Activated CD4-positive, alpha-beta T cell treated with anti-CD3 and anti-CD28 coated beads for 36 hours (primary cell): Measurements from ENCODE around the gene MXI1. TPM values are rescaled to one million over a fixed set of nuclear protein-coding genes. Genes with fewer than 3 reads are reported as not detected.

Source experiments
- ATAC-seq: fragments of 200-7000 bp; cut with Tn5 transposase; one replicate; pipeline ENCODE4 v1.10.0; 2021; ENCODE audit warnings: mild to moderate bottlenecking, moderate library complexity
- CTCF ChIA-PET: fragments of 350-600 bp; sonication (Branson Sonifier 250); formaldehyde crosslinking; loops from one replicate; lab custom pipeline; 2021; ENCODE audit warnings: antibody characterized with exemption; lab: Charles Lee
- POLR2A ChIA-PET: fragments of 350-600 bp; sonication (Branson Sonifier 250); formaldehyde crosslinking; loops from one replicate; lab custom pipeline; 2021; ENCODE audit warnings: antibody characterized with exemption, inconsistent platforms; lab: Charles Lee
- DNase-seq: peaks from one replicate; pipeline ENCODE4 v3.0.0-alpha.2; 2020
- H3K27ac Mint-ChIP-seq: one replicate; pipeline ENCODE4 v1.8.0; 2021; ENCODE audit warnings: mixed read lengths
- H3K27me3 Mint-ChIP-seq: one replicate; pipeline ENCODE4 v1.8.0; 2021; ENCODE audit warnings: mixed read lengths
- H3K36me3 Mint-ChIP-seq: one replicate; pipeline ENCODE4 v1.8.0; 2021; ENCODE audit warnings: low read depth, mixed read lengths
- H3K4me1 Mint-ChIP-seq: one replicate; pipeline ENCODE4 v1.8.0; 2021; ENCODE audit warnings: mixed read lengths
- H3K4me3 Mint-ChIP-seq: one replicate; pipeline ENCODE4 v1.8.0; 2021; ENCODE audit warnings: mild to moderate bottlenecking, moderate library complexity, mixed read lengths
- H3K9me3 Mint-ChIP-seq: one replicate; pipeline ENCODE4 v1.8.0; 2021; ENCODE audit warnings: low read depth, mixed read lengths
- intact Hi-C, 2 experiments: fragments of 100-400 bp; cut with DNase I in 1 of 2; cut with micrococcal nuclease in 1 of 2; formaldehyde crosslinking; loops; one replicate each; pipeline versions ENCODE4 v1.14.2 to v1.15.1; 2022 to 2024; cut with DNase I, micrococcal nuclease
- total RNA-seq, 2 experiments: library from RNA; stranded (reverse); gene quantifications; one replicate each; pipeline ENCODE4 v1.2.3, GENCODE V29; 2021

The MXI1 gene
- total RNA-seq = 10 to 100 TPM; 49.7 to 75.7 TPM

- intact Hi-C loops = loop anchor here (1.0 to 5.0 kb wide), 5 partner anchors 44 to 325 kb away; no protein-coding TSS in a partner anchor
- Mint-ChIP-seq H3K36me3 (peaks cover 2% of the 10 kb centered on the region), H3K27ac (peak within 1 kb of the TSS; percentile 89), H3K4me3 (peak within 1 kb of the TSS; percentile 86), H3K27me3 (no peaks in the 10 kb centered on the region), H3K4me1 (peaks cover 23% of the 10 kb centered on the region), H3K9me3 (no peaks in the 10 kb centered on the region)
- ATAC-seq (peak; percentile 7), DNase-seq (peak; percentile 74)
- POLR2A ChIA-PET = interaction anchor here (3.5 kb wide), 1 partner anchor 14 kb away, joined by 17 read pairs; no protein-coding TSS in a partner anchor
- CTCF ChIA-PET = interaction anchor here (0.5 to 9.6 kb wide), 28 partner anchors 9 to 410 kb away, joined by 3 to 154 read pairs (median 5); no protein-coding TSS in a partner anchor
Measured at GRCh38 chr10:110207011-110207804, at the start of gene MXI1. Gene MXI1 (plus strand): TSS chr10:110207605. CDS start chr10:110207809, 204 bp downstream.

GRCh38 chr10:110158051-110159005 is 49.1 kb upstream of the MXI1 start:
- Mint-ChIP-seq H3K36me3 (no peaks in the 10 kb centered on the region), H3K4me1 (peaks cover 17% of the 10 kb centered on the region), H3K27ac (no peak overlapping the region), H3K9me3 (no peaks in the 10 kb centered on the region), H3K27me3 (peaks cover 69% of the 10 kb centered on the region), H3K4me3 (no peak overlapping the region)
- ChIA-PET POLR2A (no interaction called here), CTCF (interaction anchor here (0.6 to 2.1 kb wide), 2 partner anchors 20 to 170 kb away, joined by 3 to 13 read pairs; no protein-coding TSS in a partner anchor)
- DNase-seq (no peak), ATAC-seq (no peak)
- intact Hi-C loops = loop anchor here in 1 of 2 experiments (5.0 kb wide), 1 partner anchor 49 kb away; the partner anchor contains the start of gene MXI1

GRCh38 chr10:110160081-110160480 is 47.3 kb upstream of the MXI1 start:
- H3K27ac Mint-ChIP-seq = no peak overlapping the region
- ChIA-PET CTCF (interaction anchor here (0.5 to 2.0 kb wide), 4 partner anchors 17 to 449 kb away, joined by 3 to 5 read pairs (median 3); no protein-coding TSS in a partner anchor), POLR2A (no interaction called here)
- no peaks in the 10 kb centered on the region for H3K9me3 Mint-ChIP-seq
- H3K4me1 Mint-ChIP-seq = peaks cover 18% of the 10 kb centered on the region
- ATAC-seq (no peak), DNase-seq (no peak)
- intact Hi-C loops = no loop called here
- no peak overlapping the region for H3K4me3 Mint-ChIP-seq
- H3K36me3 Mint-ChIP-seq = no peaks in the 10 kb centered on the region
- peaks cover 65% of the 10 kb centered on the region for H3K27me3 Mint-ChIP-seq

GRCh38 chr10:110160522-110160921 is 46.9 kb upstream of the MXI1 start:
- H3K4me1 Mint-ChIP-seq = peaks cover 22% of the 10 kb centered on the region
- no peak for DNase-seq
- no peak overlapping the region for H3K27ac Mint-ChIP-seq
- CTCF ChIA-PET = interaction anchor here (0.5 to 2.0 kb wide), 2 partner anchors 19 to 449 kb away, joined by 3 to 5 read pairs; no protein-coding TSS in a partner anchor
- H3K27me3 Mint-ChIP-seq = peaks cover 66% of the 10 kb centered on the region
- no peak for ATAC-seq
- H3K4me3 Mint-ChIP-seq = no peak overlapping the region
- intact Hi-C loops = no loop called here
- no peaks in the 10 kb centered on the region for H3K36me3 Mint-ChIP-seq
- POLR2A ChIA-PET = interaction anchor here (0.7 kb wide), 1 partner anchor 116 kb away, joined by 4 read pairs; no protein-coding TSS in a partner anchor
- no peaks in the 10 kb centered on the region for H3K9me3 Mint-ChIP-seq

- H3K4me3 Mint-ChIP-seq = no peak overlapping the region
- peaks cover 14% of the 10 kb centered on the region for H3K4me1 Mint-ChIP-seq
- no peaks in the 10 kb centered on the region for H3K9me3 Mint-ChIP-seq
- ATAC-seq (no peak), DNase-seq (no peak)
- H3K27me3 Mint-ChIP-seq = peaks cover 68% of the 10 kb centered on the region
- ChIA-PET POLR2A (no interaction called here), CTCF (interaction anchor here (0.6 kb wide), 1 partner anchor 25 kb away, joined by 3 read pairs; no protein-coding TSS in a partner anchor)
- H3K36me3 Mint-ChIP-seq = no peaks in the 10 kb centered on the region
- no peak overlapping the region for H3K27ac Mint-ChIP-seq
- intact Hi-C loops = no loop called here
Measured at GRCh38 chr10:110162741-110163145, 44.7 kb upstream of the MXI1 start.

- DNase-seq (no peak), ATAC-seq (no peak)
- H3K27ac Mint-ChIP-seq = no peak overlapping the region
- H3K4me1 Mint-ChIP-seq = peaks cover 13% of the 10 kb centered on the region
- intact Hi-C loops = no loop called here
- peaks cover 69% of the 10 kb centered on the region for H3K27me3 Mint-ChIP-seq
- POLR2A ChIA-PET = no interaction called here
- H3K9me3 Mint-ChIP-seq = no peaks in the 10 kb centered on the region
- no peaks in the 10 kb centered on the region for H3K36me3 Mint-ChIP-seq
- CTCF ChIA-PET = interaction anchor here (0.6 to 1.3 kb wide), 5 partner anchors 25 to 115 kb away, joined by 3 to 5 read pairs (median 4); no protein-coding TSS in a partner anchor
- H3K4me3 Mint-ChIP-seq = no peak overlapping the region
Measured at GRCh38 chr10:110163192-110163773, 44.1 kb upstream of the MXI1 start.

GRCh38 chr10:110163841-110164240 is 43.6 kb upstream of the MXI1 start:
- no peak overlapping the region for H3K4me3 Mint-ChIP-seq
- no peak overlapping the region for H3K27ac Mint-ChIP-seq
- H3K9me3 Mint-ChIP-seq = no peaks in the 10 kb centered on the region
- intact Hi-C loops = no loop called here
- peaks cover 71% of the 10 kb centered on the region for H3K27me3 Mint-ChIP-seq
- DNase-seq = no peak
- no peaks in the 10 kb centered on the region for H3K36me3 Mint-ChIP-seq
- no peak for ATAC-seq
- CTCF ChIA-PET = interaction anchor here (1.0 to 1.3 kb wide), 5 partner anchors 25 to 228 kb away, joined by 3 to 5 read pairs (median 4); no protein-coding TSS in a partner anchor
- H3K4me1 Mint-ChIP-seq = peaks cover 18% of the 10 kb centered on the region
- POLR2A ChIA-PET = no interaction called here

- ATAC-seq (peak; percentile 54), DNase-seq (peak; percentile 45)
- Mint-ChIP-seq H3K4me3 (no peak overlapping the region), H3K27me3 (peaks cover 72% of the 10 kb centered on the region), H3K36me3 (no peaks in the 10 kb centered on the region), H3K27ac (no peak overlapping the region), H3K4me1 (peaks cover 24% of the 10 kb centered on the region), H3K9me3 (no peaks in the 10 kb centered on the region)
- intact Hi-C loops = no loop called here
- ChIA-PET CTCF (interaction anchor here (0.5 to 1.9 kb wide), 3 partner anchors 24 to 63 kb away, joined by 3 to 7 read pairs (median 3); no protein-coding TSS in a partner anchor), POLR2A (no interaction called here)
Measured at GRCh38 chr10:110165239-110165638, 42.2 kb upstream of the MXI1 start.

GRCh38 chr10:110167149-110167548 is 40.3 kb upstream of the MXI1 start:
- peaks cover 69% of the 10 kb centered on the region for H3K27me3 Mint-ChIP-seq
- intact Hi-C loops = no loop called here
- ATAC-seq (no peak), DNase-seq (no peak)
- no peaks in the 10 kb centered on the region for H3K9me3 Mint-ChIP-seq
- peaks cover 26% of the 10 kb centered on the region for H3K4me1 Mint-ChIP-seq
- POLR2A ChIA-PET = interaction anchor here (0.5 kb wide), 1 partner anchor 54 kb away, joined by 3 read pairs; no protein-coding TSS in a partner anchor
- CTCF ChIA-PET = interaction anchor here (0.6 to 1.9 kb wide), 3 partner anchors 29 to 1025 kb away, joined by 3 to 7 read pairs (median 3); no protein-coding TSS in a partner anchor
- H3K36me3 Mint-ChIP-seq = no peaks in the 10 kb centered on the region
- no peak overlapping the region for H3K27ac Mint-ChIP-seq
- no peak overlapping the region for H3K4me3 Mint-ChIP-seq
